Osteocyte (in vitro differentiated cells): ENCODE measurements around the gene SERPINI1. TPM values are rescaled to one million over a fixed set of nuclear protein-coding genes. Genes with fewer than 3 reads are reported as not detected.

Source experiments
- DNase-seq: peaks from one replicate; pipeline ENCODE4 v3.0.0; 2021; ENCODE audit warnings: mixed read lengths; ENCODE audit not compliant: unreplicated experiment; ENCODE audit errors: extremely low spot score
- H3K27ac Mint-ChIP-seq: one replicate; pipeline ENCODE4 v1.8.0; 2021; ENCODE audit warnings: mild to moderate bottlenecking, mixed read lengths; ENCODE audit not compliant: unreplicated experiment
- H3K27me3 Mint-ChIP-seq: one replicate; pipeline ENCODE4 v1.8.0; 2021; ENCODE audit warnings: mixed read lengths; ENCODE audit not compliant: unreplicated experiment
- H3K36me3 Mint-ChIP-seq: one replicate; pipeline ENCODE4 v1.8.0; 2021; ENCODE audit warnings: mixed read lengths; ENCODE audit not compliant: unreplicated experiment
- H3K4me1 Mint-ChIP-seq: one replicate; pipeline ENCODE4 v1.8.0; 2021; ENCODE audit warnings: mixed read lengths; ENCODE audit not compliant: unreplicated experiment
- H3K4me3 Mint-ChIP-seq: one replicate; pipeline ENCODE4 v1.8.0; 2021; ENCODE audit warnings: mild to moderate bottlenecking, moderate library complexity, mixed read lengths; ENCODE audit not compliant: unreplicated experiment
- H3K9me3 Mint-ChIP-seq: one replicate; pipeline ENCODE4 v1.8.0; 2021; ENCODE audit warnings: mixed read lengths; ENCODE audit not compliant: unreplicated experiment
- CTCF ChIP-seq: fragments of 200-600 bp; sonication (generic); IDR thresholded peaks from 2 replicates; pipeline ENCODE4 v1.5.0; 2021; ENCODE audit warnings: antibody characterized with exemption, mild to moderate bottlenecking, moderate library complexity
- total RNA-seq: library from RNA; stranded (reverse); gene quantifications from 2 replicates; pipeline ENCODE4 v1.2.1, GENCODE V29; 2021

The SERPINI1 gene
- total RNA-seq, 1 donor from 2014 or later: 0.35 TPM

DNA sequence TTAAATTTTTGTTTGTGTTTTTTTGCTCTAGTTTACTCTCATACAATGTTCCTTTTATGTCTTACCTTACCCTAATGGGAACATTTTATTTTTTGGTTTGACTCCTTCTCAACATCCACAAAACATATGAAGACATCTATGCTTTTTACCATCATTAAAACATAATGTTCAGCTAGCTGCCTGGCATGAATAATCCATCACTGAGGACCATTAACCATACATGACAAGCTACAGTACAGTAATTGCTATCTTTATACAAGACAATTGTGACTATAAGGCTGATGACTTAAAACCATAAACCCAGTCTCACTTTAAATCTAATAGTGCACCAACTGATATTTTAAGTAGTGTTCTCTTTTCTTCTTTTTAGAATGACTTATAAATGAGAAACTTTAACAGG, 13.7 kb downstream of the SERPINI1 start:
- DNase-seq: no peak
- Mint-ChIP-seq H3K27ac (no peak overlapping the region), H3K4me1 (no peaks in the 10 kb centered on the region), H3K36me3 (no peaks in the 10 kb centered on the region), H3K4me3 (no peak overlapping the region), H3K27me3 (peaks cover 46% of the 10 kb centered on the region), H3K9me3 (no peaks in the 10 kb centered on the region)
- no peak for TF ChIP-seq CTCF

DNA sequence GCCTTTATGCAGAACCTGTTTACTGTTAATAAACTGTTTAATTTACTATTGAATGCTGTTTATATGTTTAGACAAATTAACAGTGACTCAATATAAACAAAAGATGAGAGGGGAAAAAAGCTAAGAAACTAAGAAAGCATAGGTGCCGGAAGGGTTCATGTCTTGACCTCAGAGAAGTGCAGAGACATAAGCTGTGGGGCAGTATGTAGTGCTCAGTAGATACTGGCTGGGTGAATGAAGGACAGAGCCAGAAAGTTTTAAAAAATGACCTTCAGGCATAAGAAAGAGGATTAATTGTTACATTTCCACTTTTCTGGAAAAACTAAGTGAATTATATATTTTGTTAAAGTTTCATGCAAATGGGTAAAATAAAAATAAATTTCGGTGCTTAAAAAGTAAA, 14.2 kb downstream of the SERPINI1 start:
- H3K36me3 Mint-ChIP-seq: no peaks in the 10 kb centered on the region
- H3K4me3 Mint-ChIP-seq: no peak overlapping the region
- H3K27me3 Mint-ChIP-seq: peaks cover 48% of the 10 kb centered on the region

DNA sequence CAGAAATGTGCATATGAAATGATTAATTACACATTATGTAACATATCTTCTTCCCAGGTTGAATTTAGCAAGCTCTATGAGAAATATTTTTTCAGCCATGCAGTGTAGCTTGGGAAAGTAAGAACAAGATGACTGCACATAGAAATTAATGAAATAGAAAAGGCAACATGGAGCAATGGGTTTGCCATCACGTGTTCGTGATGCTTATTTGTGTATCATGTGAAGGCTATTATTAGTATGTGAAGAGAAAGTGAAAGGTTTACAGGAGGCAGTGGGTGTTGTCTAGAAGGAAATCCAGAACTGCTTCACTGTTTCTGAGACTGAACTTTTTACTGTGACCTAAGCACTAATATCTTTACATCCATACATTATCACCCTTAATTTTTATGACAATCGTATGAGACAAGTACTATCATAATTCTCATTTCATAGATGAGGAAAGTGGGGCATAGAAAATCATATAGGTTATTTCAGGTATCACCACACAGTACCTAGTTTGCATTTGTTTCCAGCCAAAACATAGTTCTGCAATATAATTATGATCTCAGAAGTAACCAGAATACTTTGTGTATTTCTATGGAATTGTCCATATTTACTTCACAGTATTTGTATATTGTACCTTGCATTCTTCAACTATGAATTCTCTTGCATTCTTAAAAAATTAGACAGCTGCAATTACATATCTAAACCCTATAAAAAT, 14.9 kb downstream of the SERPINI1 start:
- no peak for TF ChIP-seq CTCF
- Mint-ChIP-seq H3K4me1 (no peaks in the 10 kb centered on the region), H3K27me3 (peaks cover 51% of the 10 kb centered on the region), H3K36me3 (no peaks in the 10 kb centered on the region), H3K27ac (no peak overlapping the region), H3K9me3 (no peaks in the 10 kb centered on the region), H3K4me3 (no peak overlapping the region)
- DNase-seq: no peak

More for the DNA sequence above, 14.2 kb downstream of the SERPINI1 start:
- no peaks in the 10 kb centered on the region for H3K9me3 Mint-ChIP-seq
- TF ChIP-seq CTCF: no peak
- DNase-seq: no peak
- no peak overlapping the region for H3K27ac Mint-ChIP-seq
- H3K4me1 Mint-ChIP-seq: no peaks in the 10 kb centered on the region

GRCh38 chr3:167754049-167754448, 18.5 kb downstream of the SERPINI1 start:
- Mint-ChIP-seq H3K27ac (no peak overlapping the region), H3K9me3 (no peaks in the 10 kb centered on the region), H3K4me3 (no peak overlapping the region), H3K36me3 (no peaks in the 10 kb centered on the region), H3K4me1 (no peaks in the 10 kb centered on the region), H3K27me3 (peaks cover 44% of the 10 kb centered on the region)
- no peak for TF ChIP-seq CTCF
- no peak for DNase-seq

DNA sequence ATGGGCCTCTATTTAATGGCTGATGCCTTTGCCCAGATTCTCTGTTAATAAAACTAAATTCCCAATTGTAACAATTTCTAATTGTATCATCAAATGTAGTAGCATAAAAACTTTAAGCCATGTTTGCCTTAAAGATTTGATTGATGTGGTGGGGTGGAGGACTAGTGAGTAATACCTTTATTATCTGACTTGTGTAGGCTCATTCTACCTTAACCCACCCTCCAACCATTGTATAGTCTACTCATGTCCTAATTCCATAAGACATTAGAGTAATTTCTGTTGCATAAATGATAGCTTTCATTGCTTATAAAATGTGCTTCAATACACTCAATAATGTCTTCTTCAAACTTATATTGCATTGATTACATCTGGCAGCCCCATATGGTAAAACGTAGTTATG, 25.8 kb downstream of the SERPINI1 start:
- TF ChIP-seq CTCF: no peak
- Mint-ChIP-seq H3K4me1 (no peaks in the 10 kb centered on the region), H3K27ac (no peak overlapping the region), H3K4me3 (no peak overlapping the region), H3K27me3 (peaks cover 12% of the 10 kb centered on the region), H3K9me3 (no peaks in the 10 kb centered on the region), H3K36me3 (no peaks in the 10 kb centered on the region)
- DNase-seq: no peak
